CD14-positive monocyte (primary cell): ENCODE results near the gene EGFR. TPM values are rescaled to one million over a fixed set of nuclear protein-coding genes. Genes with fewer than 3 reads are reported as not detected.

Source experiments
- DNase-seq, 3 donors: peaks; one replicate each; pipeline ENCODE4 v3.0.0-alpha.2; 2011 to 2022
- H2AFZ ChIP-seq: 2 replicates; pipeline ENCODE4 v1.6.0; 2012; ENCODE audit warnings: mild to moderate bottlenecking, low read depth, low read length, inconsistent platforms; ENCODE audit not compliant: insufficient read depth, poor library complexity, severe bottlenecking
- H3K27ac ChIP-seq, 2 donors: 1 replicate in 1 of 2; 2 replicates in 1 of 2; pipeline ENCODE4 v1.5.1; 2012 to 2013; ENCODE audit warnings: low read length in 2 of 2, control low read depth in 1 of 2, inconsistent platforms in 1 of 2, low read depth in 1 of 2, mild to moderate bottlenecking in 1 of 2
- H3K27me3 ChIP-seq, 2 donors: one replicate each; pipeline versions ENCODE4 v1.6.0 to v1.6.1; 2011 to 2013; ENCODE audit warnings: low read length in 2 of 2; ENCODE audit not compliant: control insufficient read depth in 2 of 2, insufficient read depth in 2 of 2
- H3K36me3 ChIP-seq, 2 donors: replicated peaks in 1 of 2; 1 replicate in 1 of 2; 2 replicates in 1 of 2; pipeline versions ENCODE4 v1.5.1 to v1.6.1; 2012 to 2013; ENCODE audit warnings: low read length in 2 of 2, control low read depth in 1 of 2, inconsistent platforms in 1 of 2, mild to moderate bottlenecking in 1 of 2; ENCODE audit not compliant: insufficient read depth in 2 of 2, control insufficient read depth in 1 of 2
- H3K4me1 ChIP-seq, 2 donors: 1 replicate in 1 of 2; 2 replicates in 1 of 2; pipeline versions ENCODE4 v1.5.1 to v1.6.1; 2012 to 2013; ENCODE audit warnings: low read length in 2 of 2, control low read depth in 1 of 2, inconsistent platforms in 1 of 2, mild to moderate bottlenecking in 1 of 2, moderate library complexity in 1 of 2; ENCODE audit not compliant: insufficient read depth in 2 of 2, control insufficient read depth in 1 of 2
- H3K4me2 ChIP-seq: replicated peaks from 2 replicates; pipeline ENCODE3; 2012; ENCODE audit warnings: low read length, moderate library complexity, mild to moderate bottlenecking; ENCODE audit not compliant: poor library complexity, severe bottlenecking; ENCODE audit errors: extremely low read depth
- H3K4me3 ChIP-seq, 3 experiments: fragments of 200-600 bp in 1 of 3; sonication (generic) in 1 of 3; replicated peaks in 1 of 3; 1 replicate in 2 of 3; 2 replicates in 1 of 3; pipeline ENCODE4 v1.5.1; 2011 to 2013; ENCODE audit warnings: low read length in 3 of 3, mild to moderate bottlenecking in 3 of 3, control low read depth in 2 of 3, low read depth in 2 of 3, inconsistent platforms in 1 of 3, moderate library complexity in 1 of 3
- H3K79me2 ChIP-seq: 2 replicates; pipeline ENCODE4 v1.6.0; 2012; ENCODE audit warnings: mild to moderate bottlenecking, control low read depth, inconsistent platforms, low read length, moderate library complexity; ENCODE audit not compliant: insufficient read depth
- H3K9ac ChIP-seq: 2 replicates; pipeline ENCODE4 v1.6.0; 2017; ENCODE audit warnings: low read length, mild to moderate bottlenecking; ENCODE audit not compliant: insufficient read depth, poor library complexity, severe bottlenecking
- H3K9me3 ChIP-seq, 2 donors: replicated peaks in 1 of 2; 1 replicate in 1 of 2; 2 replicates in 1 of 2; pipeline versions ENCODE4 v1.5.1 to v1.6.1; 2012 to 2013; ENCODE audit warnings: low read length in 2 of 2, control low read depth in 1 of 2; ENCODE audit not compliant: control insufficient read depth in 1 of 2, insufficient read depth in 1 of 2
- H4K20me1 ChIP-seq: 2 replicates; pipeline ENCODE4 v1.6.0; 2012; ENCODE audit warnings: mild to moderate bottlenecking, low read length, control low read depth, moderate library complexity; ENCODE audit not compliant: insufficient read depth
- H3K27ac Mint-ChIP-seq, 7 donors: one replicate each; pipeline ENCODE4 v1.8.0; 2020; ENCODE audit warnings: mild to moderate bottlenecking in 7 of 7, mixed read lengths in 7 of 7, moderate library complexity in 6 of 7, inconsistent platforms in 2 of 7
- H3K27me3 Mint-ChIP-seq, 3 donors: one replicate each; pipeline ENCODE4 v1.8.0; 2021 to 2022; ENCODE audit warnings: low read depth in 3 of 3, mild to moderate bottlenecking in 3 of 3, mixed read lengths in 3 of 3, moderate library complexity in 3 of 3, inconsistent platforms in 1 of 3
- H3K36me3 Mint-ChIP-seq, 2 donors: one replicate each; pipeline ENCODE4 v1.8.0; 2020; ENCODE audit warnings: mixed read lengths in 2 of 2, inconsistent platforms in 1 of 2, mild to moderate bottlenecking in 1 of 2
- H3K4me1 Mint-ChIP-seq: one replicate; pipeline ENCODE4 v1.8.0; 2020; ENCODE audit warnings: mild to moderate bottlenecking, mixed read lengths
- H3K4me3 Mint-ChIP-seq, 2 donors: one replicate each; pipeline ENCODE4 v1.8.0; 2020; ENCODE audit warnings: mild to moderate bottlenecking in 2 of 2, mixed read lengths in 2 of 2, moderate library complexity in 1 of 2
- H3K9me3 Mint-ChIP-seq, 7 donors: one replicate each; pipeline ENCODE4 v1.8.0; 2020 to 2022; ENCODE audit warnings: mixed read lengths in 7 of 7, mild to moderate bottlenecking in 6 of 7, moderate library complexity in 6 of 7, inconsistent platforms in 2 of 7
- WGBS: methylation state at CpG from one replicate; pipeline ENCODE4 v1.1.5; 2013; ENCODE audit warnings: missing lambda C conversion rate; ENCODE audit not compliant: insufficient coverage; 5-methylcytosine and 5-hydroxymethylcytosine counted together
- intact Hi-C, 2 donors: fragments of 100-400 bp; cut with micrococcal nuclease; formaldehyde crosslinking; loops; one replicate each; pipeline versions ENCODE4 v1.15.0 to v1.15.1; 2023
- polyA plus RNA-seq, 3 donors: library from polyadenylated mRNA; depleted of rRNA in 1 of 3; unstranded in 2 of 3; stranded (reverse) in 1 of 3; fragments of 300-500 nt in 2 of 3; fragments of >200 nt in 1 of 3; fragmentation: Illumina TruSeq in 2 of 3; gene quantifications; 1 replicate in 2 of 3; 2 replicates in 1 of 3; pipeline ENCODE4 v1.2.3, GENCODE V29; 2012 to 2021
- TF ChIP-seq, protein P1 (sequence below): fragments of 200-600 bp; IDR thresholded peaks from one replicate; pipeline ENCODE4 v1.8.0; 2022; ENCODE audit warnings: antibody characterized with exemption, mild to moderate bottlenecking

The EGFR gene
- polyA plus RNA-seq, 3 donors = not detected

DNA sequence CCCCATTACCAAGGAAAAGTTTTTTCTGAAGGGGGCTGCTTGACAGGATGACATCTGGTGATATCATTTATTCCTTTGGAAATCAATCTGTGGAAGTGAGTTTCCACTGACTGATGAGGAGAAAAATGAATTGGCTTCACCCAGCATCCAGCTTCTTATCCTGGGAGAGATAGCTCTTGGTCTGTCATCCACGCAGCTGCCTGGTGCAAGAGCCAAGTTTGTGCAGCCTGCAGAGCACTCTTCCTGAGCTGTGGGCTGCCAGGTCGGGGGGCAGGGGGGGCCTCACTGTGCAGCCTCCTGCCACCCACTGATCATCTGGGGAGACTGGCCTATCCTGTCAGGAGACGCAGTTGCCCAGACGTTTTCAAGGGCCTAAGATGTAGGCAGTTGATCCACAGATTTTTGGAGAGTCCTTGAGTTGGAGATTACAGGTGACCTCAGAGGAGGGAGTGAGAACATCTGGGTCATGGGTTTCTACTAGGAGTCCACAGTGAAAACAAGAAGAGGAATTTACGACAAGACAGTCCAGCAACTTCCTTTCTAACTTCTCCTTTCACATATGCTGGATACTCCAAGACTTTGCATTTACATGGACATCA, 75.4 kb downstream of the EGFR start:
- no peak overlapping the region for H3K4me2 ChIP-seq
- intact Hi-C loops = no loop called here
- no peaks in the 10 kb centered on the region for H4K20me1 ChIP-seq
- Mint-ChIP-seq H3K9me3 (no peaks in the 10 kb centered on the region), H3K4me1 (no peaks in the 10 kb centered on the region), H3K27me3 (peaks cover 0 to 7% (median 0%) of the 10 kb centered on the region in 3 donors), H3K4me3 (no peak overlapping the region), H3K36me3 (no peaks in the 10 kb centered on the region), H3K27ac (no peak overlapping the region)
- H3K27me3 ChIP-seq = no peaks in the 10 kb centered on the region
- H3K79me2 ChIP-seq = no peaks in the 10 kb centered on the region
- no peaks in the 10 kb centered on the region for H3K36me3 ChIP-seq
- WGBS = 79% methylated on average over 2 of the region's 5 CpGs
- no peak overlapping the region for H3K4me3 ChIP-seq
- H2AFZ ChIP-seq = no peak overlapping the region
- TF ChIP-seq, protein P1, sequence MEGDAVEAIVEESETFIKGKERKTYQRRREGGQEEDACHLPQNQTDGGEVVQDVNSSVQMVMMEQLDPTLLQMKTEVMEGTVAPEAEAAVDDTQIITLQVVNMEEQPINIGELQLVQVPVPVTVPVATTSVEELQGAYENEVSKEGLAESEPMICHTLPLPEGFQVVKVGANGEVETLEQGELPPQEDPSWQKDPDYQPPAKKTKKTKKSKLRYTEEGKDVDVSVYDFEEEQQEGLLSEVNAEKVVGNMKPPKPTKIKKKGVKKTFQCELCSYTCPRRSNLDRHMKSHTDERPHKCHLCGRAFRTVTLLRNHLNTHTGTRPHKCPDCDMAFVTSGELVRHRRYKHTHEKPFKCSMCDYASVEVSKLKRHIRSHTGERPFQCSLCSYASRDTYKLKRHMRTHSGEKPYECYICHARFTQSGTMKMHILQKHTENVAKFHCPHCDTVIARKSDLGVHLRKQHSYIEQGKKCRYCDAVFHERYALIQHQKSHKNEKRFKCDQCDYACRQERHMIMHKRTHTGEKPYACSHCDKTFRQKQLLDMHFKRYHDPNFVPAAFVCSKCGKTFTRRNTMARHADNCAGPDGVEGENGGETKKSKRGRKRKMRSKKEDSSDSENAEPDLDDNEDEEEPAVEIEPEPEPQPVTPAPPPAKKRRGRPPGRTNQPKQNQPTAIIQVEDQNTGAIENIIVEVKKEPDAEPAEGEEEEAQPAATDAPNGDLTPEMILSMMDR = no peak
- H3K9ac ChIP-seq = no peak overlapping the region
- no peaks in the 10 kb centered on the region for H3K4me1 ChIP-seq
- DNase-seq = no peak
- no peak overlapping the region for H3K27ac ChIP-seq
- no peaks in the 10 kb centered on the region for H3K9me3 ChIP-seq

DNA sequence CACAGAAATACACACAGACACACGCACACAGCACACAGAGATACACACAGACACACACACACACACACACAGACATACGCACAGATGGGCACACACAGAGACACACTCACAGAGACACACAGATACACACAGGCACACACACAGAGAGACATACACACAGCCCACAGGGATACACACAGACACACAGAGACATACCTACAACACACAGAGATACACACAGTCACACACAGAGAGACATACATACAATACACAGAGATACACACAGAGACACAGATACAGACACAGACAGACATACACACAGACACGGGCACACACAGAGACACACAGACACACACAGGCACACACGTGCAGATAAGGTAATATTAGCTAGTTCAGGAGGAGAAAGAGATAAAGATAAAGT, 76.9 kb downstream of the EGFR start:
- Histone ChIP-seq H3K36me3 (no peaks in the 10 kb centered on the region), H3K9ac (no peak overlapping the region), H3K9me3 (no peaks in the 10 kb centered on the region), H3K79me2 (no peaks in the 10 kb centered on the region), H3K4me3 (no peak overlapping the region), H2AFZ (no peak overlapping the region), H3K4me1 (no peaks in the 10 kb centered on the region), H3K27ac (no peak overlapping the region), H3K27me3 (no peaks in the 10 kb centered on the region), H3K4me2 (no peak overlapping the region), H4K20me1 (no peaks in the 10 kb centered on the region)
- WGBS = 90% methylated on average over 2 of the region's 4 CpGs
- intact Hi-C loops = no loop called here
- Mint-ChIP-seq H3K4me3 (no peak overlapping the region), H3K27me3 (peaks cover 0 to 7% (median 2%) of the 10 kb centered on the region in 3 donors), H3K4me1 (no peaks in the 10 kb centered on the region), H3K9me3 (no peaks in the 10 kb centered on the region), H3K27ac (no peak overlapping the region), H3K36me3 (no peaks in the 10 kb centered on the region)
- TF ChIP-seq, protein P1 = no peak
- no peak for DNase-seq
